Measurements from ENCODE around the gene PRSS53.

GRCh38 chr16:31099860-31100638, 11.3 kb upstream of the PRSS53 start:
- TF ChIP-seq, protein P1, sequence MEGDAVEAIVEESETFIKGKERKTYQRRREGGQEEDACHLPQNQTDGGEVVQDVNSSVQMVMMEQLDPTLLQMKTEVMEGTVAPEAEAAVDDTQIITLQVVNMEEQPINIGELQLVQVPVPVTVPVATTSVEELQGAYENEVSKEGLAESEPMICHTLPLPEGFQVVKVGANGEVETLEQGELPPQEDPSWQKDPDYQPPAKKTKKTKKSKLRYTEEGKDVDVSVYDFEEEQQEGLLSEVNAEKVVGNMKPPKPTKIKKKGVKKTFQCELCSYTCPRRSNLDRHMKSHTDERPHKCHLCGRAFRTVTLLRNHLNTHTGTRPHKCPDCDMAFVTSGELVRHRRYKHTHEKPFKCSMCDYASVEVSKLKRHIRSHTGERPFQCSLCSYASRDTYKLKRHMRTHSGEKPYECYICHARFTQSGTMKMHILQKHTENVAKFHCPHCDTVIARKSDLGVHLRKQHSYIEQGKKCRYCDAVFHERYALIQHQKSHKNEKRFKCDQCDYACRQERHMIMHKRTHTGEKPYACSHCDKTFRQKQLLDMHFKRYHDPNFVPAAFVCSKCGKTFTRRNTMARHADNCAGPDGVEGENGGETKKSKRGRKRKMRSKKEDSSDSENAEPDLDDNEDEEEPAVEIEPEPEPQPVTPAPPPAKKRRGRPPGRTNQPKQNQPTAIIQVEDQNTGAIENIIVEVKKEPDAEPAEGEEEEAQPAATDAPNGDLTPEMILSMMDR (IDR thresholded peaks at IDR 0.05): no peak
- no peak for TF ChIP-seq POLR2A (IDR thresholded peaks at IDR 0.05)
